Esophagus squamous epithelium (tissue), 5 donors: ENCODE results near the gene SHISA8. TPM values are rescaled to one million over a fixed set of nuclear protein-coding genes. Genes with fewer than 3 reads are reported as not detected.

ENCODE experiments used
- DNase-seq: peaks from one replicate; lab custom pipeline; 2025; lab: John Stamatoyannopoulos, UW
- H3K27ac ChIP-seq, 4 donors: fragments of 200-600 bp; sonication (generic); one replicate each; pipeline ENCODE4 v1.5.1; 2016 to 2019; ENCODE audit warnings: mild to moderate bottlenecking in 1 of 4
- H3K27me3 ChIP-seq, 4 donors: fragments of 200-600 bp; sonication (generic); 1 replicate in 3 of 4; 2 replicates in 1 of 4; pipeline versions ENCODE4 v1.5.1 to v1.6.0; 2017 to 2021; ENCODE audit warnings: antibody characterized with exemption in 1 of 4
- H3K36me3 ChIP-seq, 3 donors: fragments of 200-600 bp; sonication (generic); one replicate each; pipeline ENCODE4 v1.5.1; 2016 to 2019
- H3K4me1 ChIP-seq, 3 donors: fragments of 200-600 bp; sonication (generic); one replicate each; pipeline ENCODE4 v1.5.1; 2017 to 2019
- H3K4me3 ChIP-seq, 4 donors: fragments of 200-600 bp; sonication (generic); 1 replicate in 3 of 4; 2 replicates in 1 of 4; pipeline ENCODE4 v1.5.1; 2016 to 2019; ENCODE audit warnings: mild to moderate bottlenecking in 2 of 4, moderate library complexity in 1 of 4
- H3K9me3 ChIP-seq, 3 donors: fragments of 200-600 bp; sonication (generic); one replicate each; pipeline ENCODE4 v1.5.1; 2016 to 2019
- POLR2A ChIP-seq, 4 donors: fragments of 450-650 bp; IDR thresholded peaks; one replicate each; pipeline ENCODE4 v1.6.1; 2017; ENCODE audit warnings: antibody characterized with exemption in 4 of 4, mild to moderate bottlenecking in 4 of 4, moderate library complexity in 3 of 4
- WGBS, 2 donors: methylation state at CpG; one replicate each; pipeline ENCODE4 v1.1.5; 2018; 5-methylcytosine and 5-hydroxymethylcytosine counted together
- intact Hi-C: fragments of 100-400 bp; cut with DNase I; formaldehyde crosslinking; loops from one replicate; pipeline ENCODE4 v1.15.0; 2022
- total RNA-seq, 4 donors: library from RNA; depleted of rRNA; stranded (reverse); fragments of >200 nt; gene quantifications; one replicate each; pipeline ENCODE4 v1.1.0, GENCODE V29; 2016
- TF ChIP-seq, protein P1 (sequence below), 6 experiments: fragments of 450-650 bp in 4 of 6; fragments of 200-600 bp in 2 of 6; sonication (generic) in 2 of 6; IDR thresholded peaks; one replicate each; pipeline ENCODE4 v1.5.1; 2016 to 2019; ENCODE audit warnings: antibody characterized with exemption in 6 of 6, mild to moderate bottlenecking in 4 of 6, moderate library complexity in 4 of 6
- donor health status: DM: yes; HTN: yes; CAD: no.

The SHISA8 gene
- total RNA-seq, 4 donors from 2014 or later: not detected

DNA sequence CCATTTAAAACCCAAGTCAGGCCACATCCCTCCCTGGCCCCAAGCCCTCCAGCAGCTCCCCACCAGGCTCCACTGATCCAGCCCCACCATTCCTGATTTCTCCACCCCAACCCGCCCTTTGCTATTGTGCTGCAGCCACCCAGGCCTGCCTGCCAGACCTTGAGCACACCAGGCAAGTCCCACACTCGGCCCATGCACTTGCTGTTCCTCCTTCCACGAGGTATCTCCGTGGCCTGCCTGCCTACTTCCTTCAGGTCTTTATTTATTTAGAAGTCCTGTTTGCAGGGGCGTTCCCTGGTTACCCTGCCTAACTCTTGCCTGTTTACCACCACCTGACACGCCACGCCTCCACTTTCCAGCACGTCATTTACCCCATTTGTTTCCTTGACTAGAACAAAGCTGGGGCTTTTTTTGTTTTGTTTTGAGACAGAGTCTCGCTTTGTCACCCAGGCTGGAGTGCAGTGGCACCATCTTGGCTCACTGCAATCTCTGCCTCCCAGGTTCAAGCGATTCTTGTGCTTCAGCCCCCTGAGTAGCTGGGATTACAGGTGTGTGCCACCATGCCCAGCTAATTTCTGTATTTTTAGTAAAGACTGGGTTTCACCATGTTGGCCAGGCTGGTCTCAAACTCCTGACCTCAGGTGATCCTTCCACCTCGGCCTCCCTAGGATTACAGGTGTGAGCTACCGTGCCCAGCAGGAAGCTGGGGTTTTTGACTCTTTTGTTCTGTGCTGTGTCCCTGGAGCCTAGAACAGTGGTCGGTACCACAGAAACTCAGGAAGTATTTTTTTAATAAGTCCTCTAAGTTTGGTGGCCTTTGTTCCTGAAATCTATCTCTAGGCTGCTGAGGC, 25.3 kb upstream of the SHISA8 start:
- no peaks in the 10 kb centered on the region for H3K27me3 ChIP-seq
- peak; percentile 81 for DNase-seq

DNA sequence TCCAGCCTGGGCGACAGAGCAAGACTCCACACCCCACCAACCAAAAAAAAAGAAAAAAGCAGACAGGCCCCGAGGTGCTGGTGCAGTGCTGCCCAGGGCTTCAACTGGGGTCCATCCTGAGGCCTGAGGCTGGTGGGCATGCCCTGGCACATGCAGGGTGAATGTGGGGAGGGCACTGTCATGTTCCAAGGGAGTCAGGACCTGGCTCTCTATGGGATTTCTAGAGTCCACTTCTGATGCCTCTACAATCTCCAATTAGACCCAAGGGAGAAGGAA, 22.0 kb upstream of the SHISA8 start:
- H3K4me1 ChIP-seq: peaks cover 0 to 33% (median 7%) of the 10 kb centered on the region in 3 donors
- no peaks in the 10 kb centered on the region for H3K9me3 ChIP-seq
- TF ChIP-seq, protein P1, sequence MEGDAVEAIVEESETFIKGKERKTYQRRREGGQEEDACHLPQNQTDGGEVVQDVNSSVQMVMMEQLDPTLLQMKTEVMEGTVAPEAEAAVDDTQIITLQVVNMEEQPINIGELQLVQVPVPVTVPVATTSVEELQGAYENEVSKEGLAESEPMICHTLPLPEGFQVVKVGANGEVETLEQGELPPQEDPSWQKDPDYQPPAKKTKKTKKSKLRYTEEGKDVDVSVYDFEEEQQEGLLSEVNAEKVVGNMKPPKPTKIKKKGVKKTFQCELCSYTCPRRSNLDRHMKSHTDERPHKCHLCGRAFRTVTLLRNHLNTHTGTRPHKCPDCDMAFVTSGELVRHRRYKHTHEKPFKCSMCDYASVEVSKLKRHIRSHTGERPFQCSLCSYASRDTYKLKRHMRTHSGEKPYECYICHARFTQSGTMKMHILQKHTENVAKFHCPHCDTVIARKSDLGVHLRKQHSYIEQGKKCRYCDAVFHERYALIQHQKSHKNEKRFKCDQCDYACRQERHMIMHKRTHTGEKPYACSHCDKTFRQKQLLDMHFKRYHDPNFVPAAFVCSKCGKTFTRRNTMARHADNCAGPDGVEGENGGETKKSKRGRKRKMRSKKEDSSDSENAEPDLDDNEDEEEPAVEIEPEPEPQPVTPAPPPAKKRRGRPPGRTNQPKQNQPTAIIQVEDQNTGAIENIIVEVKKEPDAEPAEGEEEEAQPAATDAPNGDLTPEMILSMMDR (IDR thresholded peaks at IDR 0.05): no peak
- no peak for TF ChIP-seq POLR2A (IDR thresholded peaks at IDR 0.05)
- WGBS, 2 donors: 100% methylated on average over 2 of the region's 2 CpGs; no CpG with 5 or more reads in 1 of the 2 donors
- intact Hi-C loops: no loop called here
- H3K27ac ChIP-seq: no peak overlapping the region
- H3K36me3 ChIP-seq: no peaks in the 10 kb centered on the region
- H3K27me3 ChIP-seq: no peaks in the 10 kb centered on the region
- no peak for DNase-seq
- no peak overlapping the region for H3K4me3 ChIP-seq

More for the DNA sequence above, 25.3 kb upstream of the SHISA8 start:
- TF ChIP-seq, protein P1 (IDR thresholded peaks at IDR 0.05): peak in 1 of 6 experiments; percentile 5
- peak in 3 of 4 donors; percentile 33 to 88 (median 47) for TF ChIP-seq POLR2A (IDR thresholded peaks at IDR 0.05)
- WGBS, 2 donors: 63% methylated on average over 13 of the region's 13 CpGs
- H3K36me3 ChIP-seq: no peaks in the 10 kb centered on the region
- no peaks in the 10 kb centered on the region for H3K9me3 ChIP-seq
- intact Hi-C loops: loop anchor here (5.0 kb wide), 1 partner anchor 243 kb away; the partner anchor contains the start of gene MEI1
- H3K27ac ChIP-seq: peak overlapping the region; percentile 79 to 88 (median 84)
- H3K4me3 ChIP-seq: peak overlapping the region in 1 of 4 donors; percentile 29
- H3K4me1 ChIP-seq: peaks cover 0 to 48% (median 7%) of the 10 kb centered on the region in 3 donors

DNA sequence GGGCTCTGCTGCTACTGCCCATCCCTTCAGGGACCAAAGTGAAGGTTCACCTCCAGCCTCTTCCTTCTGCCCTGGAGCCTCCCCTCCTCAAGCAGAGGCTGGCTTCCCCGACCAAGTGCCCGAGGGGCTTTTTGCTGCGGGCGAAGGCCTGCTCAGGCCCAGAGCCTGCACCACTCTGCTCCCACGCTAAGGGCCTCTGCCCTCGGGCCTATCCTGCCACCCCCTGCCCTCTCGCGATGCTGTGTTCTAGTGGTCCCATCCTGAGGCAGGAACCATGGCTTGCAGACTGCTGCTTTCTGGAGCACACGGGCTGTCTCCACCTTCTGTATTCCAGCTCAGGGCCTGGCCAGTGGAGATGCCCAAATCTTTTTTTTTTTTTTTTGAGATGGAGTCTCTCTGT, 20.6 kb upstream of the SHISA8 start:
- Histone ChIP-seq H3K4me3 (no peak overlapping the region), H3K4me1 (peaks cover 0 to 20% (median 7%) of the 10 kb centered on the region in 3 donors), H3K9me3 (no peaks in the 10 kb centered on the region), H3K36me3 (no peaks in the 10 kb centered on the region), H3K27ac (no peak overlapping the region), H3K27me3 (no peaks in the 10 kb centered on the region)
- no peak for DNase-seq
- WGBS, 2 donors: 89% methylated on average over 3 to 5 of the region's 9 CpGs
- intact Hi-C loops: no loop called here
- TF ChIP-seq, protein P1 (IDR thresholded peaks at IDR 0.05): no peak
- TF ChIP-seq POLR2A (IDR thresholded peaks at IDR 0.05): no peak

- Histone ChIP-seq H3K27me3 (no peaks in the 10 kb centered on the region), H3K4me1 (peaks cover 0 to 15% (median 7%) of the 10 kb centered on the region in 3 donors), H3K36me3 (no peaks in the 10 kb centered on the region), H3K9me3 (no peaks in the 10 kb centered on the region), H3K27ac (no peak overlapping the region), H3K4me3 (no peak overlapping the region)
- intact Hi-C loops: no loop called here
- WGBS, 2 donors: 60% methylated on average over 1 of the region's 4 CpGs; no CpG with 5 or more reads in 1 of the 2 donors
- no peak for TF ChIP-seq POLR2A (IDR thresholded peaks at IDR 0.05)
- TF ChIP-seq, protein P1 (IDR thresholded peaks at IDR 0.05): no peak
- DNase-seq: no peak
Observed at GRCh38 chr22:41935015-41935351, 20.1 kb upstream of the SHISA8 start.

DNA sequence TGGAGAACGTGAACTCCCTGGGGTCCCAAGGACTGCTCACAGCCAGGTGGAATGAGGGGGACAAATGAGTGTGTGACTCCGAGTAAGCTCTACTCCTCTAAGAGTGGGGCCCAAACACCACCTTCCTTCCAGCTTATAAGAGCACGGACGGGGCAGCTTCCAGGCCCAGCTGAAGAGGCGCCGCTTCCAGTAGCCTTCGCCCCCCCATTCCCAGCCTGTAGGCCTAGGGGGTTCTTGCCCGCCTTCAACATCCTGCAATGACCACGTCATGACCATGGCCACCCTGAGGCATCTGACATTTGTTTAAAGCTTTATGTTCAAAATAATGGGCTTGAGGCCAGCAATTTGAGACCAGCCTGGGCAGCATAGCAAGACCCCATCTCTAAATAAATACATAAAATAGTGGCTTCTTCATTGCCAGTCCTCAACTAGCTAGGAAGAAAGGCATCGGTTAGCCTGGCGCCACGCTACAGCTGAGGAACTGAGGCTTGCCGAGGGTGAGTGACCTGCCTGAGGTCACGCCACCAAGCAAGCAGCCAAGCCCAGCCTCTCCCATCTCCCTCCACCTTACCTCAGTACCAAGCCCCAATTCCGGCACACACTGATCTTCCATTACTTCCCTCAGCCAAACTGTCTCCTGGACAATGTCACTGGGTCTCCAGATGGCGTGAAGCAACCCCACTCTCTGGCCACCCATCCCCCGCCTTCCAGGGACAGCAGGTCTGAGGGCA, 19.6 kb upstream of the SHISA8 start:
- intact Hi-C loops: no loop called here
- Histone ChIP-seq H3K4me1 (peaks cover 0 to 9% (median 7%) of the 10 kb centered on the region in 3 donors), H3K36me3 (no peaks in the 10 kb centered on the region), H3K4me3 (no peak overlapping the region), H3K27ac (no peak overlapping the region), H3K27me3 (no peaks in the 10 kb centered on the region), H3K9me3 (no peaks in the 10 kb centered on the region)
- WGBS, 2 donors: 88 to 92% methylated on average over 11 to 14 of the region's 17 CpGs
- no peak for DNase-seq
- no peak for TF ChIP-seq POLR2A (IDR thresholded peaks at IDR 0.05)
- TF ChIP-seq, protein P1 (IDR thresholded peaks at IDR 0.05): no peak
